Natural killer cell (primary cell): ENCODE data around the gene RCOR3. TPM values are rescaled to one million over a fixed set of nuclear protein-coding genes. Genes with fewer than 3 reads are reported as not detected.

Source experiments
- ATAC-seq, 3 donors: fragments of 150-1000 bp in 2 of 3; fragments of 200-7000 bp in 1 of 3; cut with Tn5 transposase; 1 replicate in 1 of 3; 2 replicates in 2 of 3; pipeline ENCODE4 v1.10.0; 2021; ENCODE audit warnings: mild to moderate bottlenecking in 2 of 3, moderate library complexity in 2 of 3
- DNase-seq, 2 donors: peaks; one replicate each; pipeline versions ENCODE4 v3.0.0 to v3.0.0-alpha.2; 2013 to 2021; ENCODE audit warnings: mixed read lengths in 1 of 2
- H3K27ac ChIP-seq: one replicate; pipeline ENCODE4 v1.5.1; 2013; ENCODE audit warnings: mild to moderate bottlenecking, low read length
- H3K27me3 ChIP-seq: one replicate; pipeline ENCODE4 v1.6.1; 2013; ENCODE audit warnings: low read length; ENCODE audit not compliant: control insufficient read depth, insufficient read depth
- H3K36me3 ChIP-seq: one replicate; pipeline ENCODE4 v1.6.1; 2013; ENCODE audit warnings: low read length; ENCODE audit not compliant: control insufficient read depth, insufficient read depth
- H3K4me1 ChIP-seq: one replicate; pipeline ENCODE4 v1.6.1; 2013; ENCODE audit warnings: low read length; ENCODE audit not compliant: control insufficient read depth, insufficient read depth
- H3K4me3 ChIP-seq: one replicate; pipeline ENCODE4 v1.5.1; 2013; ENCODE audit warnings: low read length
- H3K9me3 ChIP-seq: one replicate; pipeline ENCODE4 v1.6.1; 2013; ENCODE audit warnings: low read length; ENCODE audit not compliant: control insufficient read depth, insufficient read depth
- H3K27ac Mint-ChIP-seq, 2 donors: one replicate each; pipeline ENCODE4 v1.8.0; 2022; ENCODE audit warnings: mild to moderate bottlenecking in 2 of 2, mixed read lengths in 2 of 2, moderate library complexity in 1 of 2
- H3K27me3 Mint-ChIP-seq, 2 donors: one replicate each; pipeline ENCODE4 v1.8.0; 2022; ENCODE audit warnings: low read depth in 2 of 2, mixed read lengths in 2 of 2
- H3K36me3 Mint-ChIP-seq: one replicate; pipeline ENCODE4 v1.8.0; 2022; ENCODE audit warnings: mixed read lengths
- H3K4me1 Mint-ChIP-seq, 2 donors: one replicate each; pipeline ENCODE4 v1.8.0; 2022; ENCODE audit warnings: mixed read lengths in 2 of 2
- H3K4me3 Mint-ChIP-seq: one replicate; pipeline ENCODE4 v1.8.0; 2022; ENCODE audit warnings: mild to moderate bottlenecking, moderate library complexity, mixed read lengths
- H3K9me3 Mint-ChIP-seq, 2 donors: one replicate each; pipeline ENCODE4 v1.8.0; 2022; ENCODE audit warnings: mixed read lengths in 2 of 2
- WGBS: methylation state at CpG from one replicate; pipeline ENCODE4 v1.1.7; 2013; ENCODE audit warnings: missing lambda C conversion rate; ENCODE audit not compliant: insufficient coverage; 5-methylcytosine and 5-hydroxymethylcytosine counted together
- intact Hi-C: fragments of 100-400 bp; cut with micrococcal nuclease; formaldehyde crosslinking; loops from one replicate; pipeline ENCODE4 v1.14.2; 2022
- total RNA-seq, 4 donors: library from RNA; stranded (reverse); fragments of 120-200 nt in 1 of 4; gene quantifications; one replicate each; pipeline versions ENCODE4 v1.2.3 to v1.2.4, GENCODE V29; 2013 to 2022
- TF ChIP-seq, protein P1 (sequence below): fragments of 200-600 bp; IDR thresholded peaks from one replicate; pipeline ENCODE4 v1.8.0; 2022; ENCODE audit warnings: antibody characterized with exemption

Gene RCOR3
- total RNA-seq, 3 donors from 2014 or later (not counting 1 experiment from before 2014, with no cell fraction given), result 70.9 to 99.2 (median 78.6) TPM

DNA sequence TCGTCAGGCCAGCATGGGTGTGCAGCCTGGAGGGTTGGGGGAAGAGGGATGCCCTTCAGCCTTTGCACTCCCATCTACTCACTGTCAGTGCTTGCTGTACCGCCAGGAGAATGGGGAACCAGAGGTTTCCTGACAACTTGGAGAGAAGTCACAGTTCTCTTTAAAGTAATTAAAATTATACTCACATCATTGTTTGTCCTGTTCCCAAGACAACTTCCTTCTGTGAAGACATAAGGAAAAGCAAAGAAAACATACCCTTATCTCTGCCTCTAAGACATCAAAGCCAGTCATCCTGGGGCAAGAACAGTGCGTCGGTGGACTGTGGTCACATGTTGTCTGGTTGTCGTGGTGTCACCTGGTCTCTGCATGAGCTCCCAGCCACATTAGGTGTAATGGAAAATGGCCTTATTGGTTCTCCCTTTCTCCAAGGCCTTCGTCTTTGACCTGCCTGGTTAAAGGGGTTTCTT is 85.0 kb downstream of the RCOR3 start:
- no peak for DNase-seq
- no peak overlapping the region for H3K27ac ChIP-seq
- Mint-ChIP-seq H3K4me3 (no peak overlapping the region), H3K27me3 (no peaks in the 10 kb centered on the region), H3K9me3 (no peaks in the 10 kb centered on the region), H3K4me1 (peaks cover 46 to 76% of the 10 kb centered on the region in 2 donors), H3K27ac (peak overlapping the region in 1 of 2 donors; percentile 46), H3K36me3 (no peaks in the 10 kb centered on the region)
- H3K4me1 ChIP-seq, result peaks cover 54% of the 10 kb centered on the region
- TF ChIP-seq, protein P1, sequence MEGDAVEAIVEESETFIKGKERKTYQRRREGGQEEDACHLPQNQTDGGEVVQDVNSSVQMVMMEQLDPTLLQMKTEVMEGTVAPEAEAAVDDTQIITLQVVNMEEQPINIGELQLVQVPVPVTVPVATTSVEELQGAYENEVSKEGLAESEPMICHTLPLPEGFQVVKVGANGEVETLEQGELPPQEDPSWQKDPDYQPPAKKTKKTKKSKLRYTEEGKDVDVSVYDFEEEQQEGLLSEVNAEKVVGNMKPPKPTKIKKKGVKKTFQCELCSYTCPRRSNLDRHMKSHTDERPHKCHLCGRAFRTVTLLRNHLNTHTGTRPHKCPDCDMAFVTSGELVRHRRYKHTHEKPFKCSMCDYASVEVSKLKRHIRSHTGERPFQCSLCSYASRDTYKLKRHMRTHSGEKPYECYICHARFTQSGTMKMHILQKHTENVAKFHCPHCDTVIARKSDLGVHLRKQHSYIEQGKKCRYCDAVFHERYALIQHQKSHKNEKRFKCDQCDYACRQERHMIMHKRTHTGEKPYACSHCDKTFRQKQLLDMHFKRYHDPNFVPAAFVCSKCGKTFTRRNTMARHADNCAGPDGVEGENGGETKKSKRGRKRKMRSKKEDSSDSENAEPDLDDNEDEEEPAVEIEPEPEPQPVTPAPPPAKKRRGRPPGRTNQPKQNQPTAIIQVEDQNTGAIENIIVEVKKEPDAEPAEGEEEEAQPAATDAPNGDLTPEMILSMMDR, result no peak
- intact Hi-C loops, result no loop called here
- no peaks in the 10 kb centered on the region for H3K9me3 ChIP-seq
- no peaks in the 10 kb centered on the region for H3K27me3 ChIP-seq
- H3K4me3 ChIP-seq, result no peak overlapping the region
- no peak for ATAC-seq
- peaks cover 2% of the 10 kb centered on the region for H3K36me3 ChIP-seq
- WGBS, result 45% methylated on average over 6 of the region's 6 CpGs

DNA sequence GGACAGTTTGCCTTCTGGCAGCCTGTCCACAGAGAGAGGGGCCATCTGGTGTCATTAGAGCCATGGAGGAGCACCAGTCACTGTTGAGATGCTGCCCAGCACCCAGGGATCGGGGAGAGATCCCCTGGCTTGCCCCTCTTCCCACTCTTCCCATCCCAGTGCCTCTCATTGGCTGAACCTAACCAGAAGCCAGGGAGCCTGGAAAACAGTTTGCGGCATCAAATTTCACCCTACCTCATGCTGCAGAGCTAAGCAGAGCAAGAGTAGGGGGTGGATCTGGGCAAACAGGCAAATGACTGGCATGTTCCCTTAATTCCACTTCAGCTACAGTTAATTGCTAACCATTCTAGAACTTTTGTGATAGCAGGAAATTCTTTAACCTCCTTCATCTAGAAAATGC is 86.6 kb downstream of the RCOR3 start:
- no peak overlapping the region for H3K4me3 Mint-ChIP-seq

DNA sequence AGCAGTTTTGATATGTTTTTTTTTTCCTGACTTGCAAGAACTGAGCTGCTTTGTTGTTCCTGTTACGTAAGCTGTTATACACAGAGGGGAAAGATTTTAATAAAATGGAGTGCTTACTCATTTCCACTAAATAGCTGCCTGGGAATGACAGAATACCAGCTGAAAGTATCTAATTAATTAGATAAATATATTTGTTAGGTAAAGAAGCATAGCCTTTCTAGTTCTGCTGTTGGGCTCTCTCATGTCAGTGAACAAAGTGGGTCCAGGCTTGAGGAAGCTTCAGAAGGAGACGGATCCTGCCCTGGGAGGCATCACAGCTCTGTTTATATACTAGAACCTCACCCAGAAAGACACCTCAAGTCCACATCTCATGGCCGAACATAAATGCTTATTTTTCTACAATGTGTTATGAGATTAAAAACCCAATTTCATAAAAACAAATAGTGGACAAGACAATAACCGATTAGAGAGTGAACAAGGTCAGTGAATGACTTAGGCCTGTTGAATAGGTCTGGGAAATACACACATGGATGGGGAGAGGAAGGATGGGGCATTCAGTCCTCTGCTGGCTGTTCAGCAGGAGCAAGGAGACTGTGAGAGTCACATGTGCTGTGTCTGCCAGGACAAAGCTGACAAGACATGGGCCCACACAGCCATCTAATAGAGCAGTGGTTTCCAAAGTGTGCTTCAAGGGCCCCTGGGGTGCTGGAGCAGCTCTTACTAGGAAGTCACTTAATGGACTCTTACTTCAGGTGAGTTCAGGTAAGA is 88.1 kb downstream of the RCOR3 start:
- H3K4me3 ChIP-seq, result no peak overlapping the region
- no peak overlapping the region for H3K27ac ChIP-seq
- H3K36me3 ChIP-seq, result peaks cover 2% of the 10 kb centered on the region
- ATAC-seq (no peak), DNase-seq (no peak)
- Mint-ChIP-seq H3K27ac (peak overlapping the region; percentile 36 to 61), H3K4me1 (peaks cover 52 to 81% of the 10 kb centered on the region in 2 donors), H3K27me3 (no peaks in the 10 kb centered on the region), H3K9me3 (no peaks in the 10 kb centered on the region), H3K36me3 (no peaks in the 10 kb centered on the region), H3K4me3 (no peak overlapping the region)
- H3K27me3 ChIP-seq, result no peaks in the 10 kb centered on the region
- intact Hi-C loops, result no loop called here
- H3K4me1 ChIP-seq, result peaks cover 50% of the 10 kb centered on the region
- H3K9me3 ChIP-seq, result no peaks in the 10 kb centered on the region
- TF ChIP-seq, protein P1, result no peak
- WGBS, result 79% methylated on average over 3 of the region's 4 CpGs

More for the DNA sequence above, 86.6 kb downstream of the RCOR3 start:
- Histone ChIP-seq H3K27me3 (no peaks in the 10 kb centered on the region), H3K36me3 (peaks cover 2% of the 10 kb centered on the region), H3K4me1 (peaks cover 47% of the 10 kb centered on the region), H3K27ac (no peak overlapping the region), H3K4me3 (no peak overlapping the region), H3K9me3 (no peaks in the 10 kb centered on the region)
- ATAC-seq, result no peak
- TF ChIP-seq, protein P1, result no peak
- intact Hi-C loops, result no loop called here
- Mint-ChIP-seq H3K4me1 (peaks cover 52 to 80% of the 10 kb centered on the region in 2 donors), H3K9me3 (no peaks in the 10 kb centered on the region), H3K36me3 (no peaks in the 10 kb centered on the region), H3K27me3 (no peaks in the 10 kb centered on the region), H3K27ac (peak overlapping the region in 1 of 2 donors; percentile 13)
- 100% methylated on average over 2 of the region's 2 CpGs for WGBS
- no peak for DNase-seq
